ENCODE results near the gene OSBPL10. TPM values are rescaled to one million over a fixed set of nuclear protein-coding genes. Genes with fewer than 3 reads are reported as not detected.

OSBPL10 gene
- total and polyA plus RNA-seq, 8 donors = 1.8 to 37.7 (median 5.9) TPM

GRCh38 chr3:31960793-31961431 is 20.1 kb downstream of the OSBPL10 start:
- Histone ChIP-seq H3K9me3 (peaks cover 0 to under 1% (median 0%) of the 10 kb centered on the region in 4 donors), H3K4me1 (peaks cover 25 to 40% (median 29%) of the 10 kb centered on the region in 4 donors), H3K4me3 (no peak overlapping the region), H3K36me3 (no peaks in the 10 kb centered on the region), H3K27me3 (no peaks in the 10 kb centered on the region), H3K27ac (peak overlapping the region in 4 of 5 donors; percentile 73 to 82 (median 78))
- no peak for DNase-seq
- 31 to 48% (median 41%) methylated on average over 4 of the region's 4 CpGs for WGBS, 5 donors
- no peak for TF ChIP-seq POLR2AphosphoS5 (IDR thresholded peaks at IDR 0.05)
- TF ChIP-seq EP300 (IDR thresholded peaks at IDR 0.05) = no peak
- no peak for TF ChIP-seq POLR2A (IDR thresholded peaks at IDR 0.05)
- TF ChIP-seq CTCF (IDR thresholded peaks at IDR 0.05) = no peak
- intact Hi-C loops (cut with DNase I; ENCODE audit: low total_unique reads) = no loop called here

DNA sequence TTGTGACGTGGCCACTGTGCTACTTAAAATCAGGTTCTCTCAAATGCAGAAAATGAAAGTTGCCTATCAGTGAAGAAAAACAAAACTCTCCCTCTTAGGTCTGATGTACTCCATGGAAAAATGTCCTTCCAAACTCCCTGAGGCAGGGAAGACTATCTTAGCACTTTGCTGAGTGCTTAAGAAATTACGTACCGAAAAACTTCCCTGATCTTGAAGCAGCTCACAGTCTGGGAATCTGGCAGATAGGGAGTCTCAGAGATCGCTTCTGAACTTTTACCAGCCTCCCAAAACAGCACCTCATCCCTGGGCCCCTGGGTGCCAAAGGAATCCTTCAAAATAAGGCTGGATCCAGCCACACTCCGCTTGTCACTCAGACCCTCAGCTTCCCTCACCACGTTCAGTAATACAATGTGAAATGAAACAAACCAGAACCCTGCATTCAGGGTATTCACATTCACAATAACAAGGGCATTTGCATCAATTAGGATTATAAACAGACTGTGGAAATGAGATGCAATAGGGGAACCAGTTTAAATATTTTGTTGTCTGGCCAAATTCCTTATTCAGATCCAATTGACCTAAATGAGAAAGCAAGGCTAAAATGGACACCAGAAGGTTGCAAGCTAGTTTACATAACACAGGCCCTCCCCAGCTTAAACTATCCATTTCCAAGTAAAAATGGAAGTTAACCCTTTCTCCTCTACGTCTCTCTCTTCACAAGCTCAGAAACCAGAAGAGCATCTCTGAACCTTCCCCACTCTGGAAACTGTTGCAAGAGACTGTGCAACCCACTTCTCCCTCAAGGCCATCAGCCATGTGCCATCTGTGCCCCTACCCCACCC is 20.9 kb downstream of the OSBPL10 start:
- Histone ChIP-seq H3K4me3 (peak overlapping the region; percentile 21 to 28 (median 24)), H3K36me3 (no peaks in the 10 kb centered on the region), H3K27ac (peak overlapping the region; percentile 73 to 82 (median 75)), H3K27me3 (no peaks in the 10 kb centered on the region), H3K4me1 (peaks cover 25 to 40% (median 29%) of the 10 kb centered on the region in 4 donors), H3K9me3 (peaks cover 6 to 8% (median 7%) of the 10 kb centered on the region in 4 donors)
- intact Hi-C loops (cut with DNase I; ENCODE audit: low total_unique reads) = no loop called here
- TF ChIP-seq POLR2AphosphoS5 (IDR thresholded peaks at IDR 0.05) (no peak), CTCF (IDR thresholded peaks at IDR 0.05) (no peak), POLR2A (IDR thresholded peaks at IDR 0.05) (no peak), EP300 (IDR thresholded peaks at IDR 0.05) (no peak)
- WGBS, 5 donors = 36 to 59% (median 40%) methylated on average over 7 of the region's 7 CpGs
- DNase-seq = peak in 1 of 2 donors; percentile 57

DNA sequence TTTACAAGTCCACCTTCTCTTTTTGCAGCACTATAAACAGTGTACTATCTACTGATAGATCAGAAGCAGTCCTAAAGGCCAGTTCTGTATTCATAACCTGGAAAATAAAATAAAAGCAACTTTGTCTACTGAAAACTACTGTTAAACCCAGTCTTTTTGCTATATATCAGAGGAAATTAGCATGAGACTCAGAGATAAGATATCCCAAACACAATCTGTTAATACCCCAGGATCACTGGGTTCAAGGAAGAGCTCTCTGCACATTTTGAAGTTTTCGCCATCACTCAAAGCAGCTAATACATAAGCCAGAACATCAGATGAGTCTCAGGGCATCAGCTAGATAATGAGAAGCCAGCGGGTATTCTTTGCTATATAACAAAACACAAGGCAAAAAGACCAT is 21.8 kb downstream of the OSBPL10 start:
- no peak for DNase-seq
- 58 to 86% (median 73%) methylated on average over 2 of the region's 2 CpGs for WGBS, 5 donors
- peaks cover 7 to 10% (median 8%) of the 10 kb centered on the region in 4 donors for H3K9me3 ChIP-seq
- intact Hi-C loops (cut with DNase I; ENCODE audit: low total_unique reads) = no loop called here
- no peaks in the 10 kb centered on the region for H3K36me3 ChIP-seq
- H3K27me3 ChIP-seq = no peaks in the 10 kb centered on the region
- H3K4me3 ChIP-seq = peak overlapping the region in 1 of 4 donors; percentile 21
- H3K27ac ChIP-seq = peak overlapping the region in 4 of 5 donors; percentile 73 to 82 (median 78)
- TF ChIP-seq EP300 (IDR thresholded peaks at IDR 0.05) (no peak), POLR2AphosphoS5 (IDR thresholded peaks at IDR 0.05) (no peak), CTCF (IDR thresholded peaks at IDR 0.05) (no peak), POLR2A (IDR thresholded peaks at IDR 0.05) (no peak)
- H3K4me1 ChIP-seq = peaks cover 25 to 40% (median 29%) of the 10 kb centered on the region in 4 donors

GRCh38 chr3:31958701-31959152 is 22.3 kb downstream of the OSBPL10 start:
- Histone ChIP-seq H3K9me3 (peaks cover 7 to 10% (median 8%) of the 10 kb centered on the region in 4 donors), H3K4me1 (peaks cover 25 to 40% (median 29%) of the 10 kb centered on the region in 4 donors), H3K27ac (peak overlapping the region in 3 of 5 donors; percentile 75 to 82 (median 81)), H3K27me3 (no peaks in the 10 kb centered on the region), H3K4me3 (no peak overlapping the region), H3K36me3 (no peaks in the 10 kb centered on the region)
- WGBS, 5 donors = 48 to 68% (median 57%) methylated on average over 3 of the region's 3 CpGs
- TF ChIP-seq POLR2AphosphoS5 (IDR thresholded peaks at IDR 0.05) = no peak
- TF ChIP-seq CTCF (IDR thresholded peaks at IDR 0.05) = no peak
- no peak for TF ChIP-seq POLR2A (IDR thresholded peaks at IDR 0.05)
- intact Hi-C loops (cut with DNase I; ENCODE audit: low total_unique reads) = no loop called here
- DNase-seq = peak in 1 of 2 donors; percentile 70

Data from stomach (tissue), 9 donors.